Measurements from ENCODE around the gene DCAF4. TPM values are rescaled to one million over a fixed set of nuclear protein-coding genes. Genes with fewer than 3 reads are reported as not detected.

The DCAF4 gene
- total RNA-seq, 1 donor, result 21.0 TPM

DNA sequence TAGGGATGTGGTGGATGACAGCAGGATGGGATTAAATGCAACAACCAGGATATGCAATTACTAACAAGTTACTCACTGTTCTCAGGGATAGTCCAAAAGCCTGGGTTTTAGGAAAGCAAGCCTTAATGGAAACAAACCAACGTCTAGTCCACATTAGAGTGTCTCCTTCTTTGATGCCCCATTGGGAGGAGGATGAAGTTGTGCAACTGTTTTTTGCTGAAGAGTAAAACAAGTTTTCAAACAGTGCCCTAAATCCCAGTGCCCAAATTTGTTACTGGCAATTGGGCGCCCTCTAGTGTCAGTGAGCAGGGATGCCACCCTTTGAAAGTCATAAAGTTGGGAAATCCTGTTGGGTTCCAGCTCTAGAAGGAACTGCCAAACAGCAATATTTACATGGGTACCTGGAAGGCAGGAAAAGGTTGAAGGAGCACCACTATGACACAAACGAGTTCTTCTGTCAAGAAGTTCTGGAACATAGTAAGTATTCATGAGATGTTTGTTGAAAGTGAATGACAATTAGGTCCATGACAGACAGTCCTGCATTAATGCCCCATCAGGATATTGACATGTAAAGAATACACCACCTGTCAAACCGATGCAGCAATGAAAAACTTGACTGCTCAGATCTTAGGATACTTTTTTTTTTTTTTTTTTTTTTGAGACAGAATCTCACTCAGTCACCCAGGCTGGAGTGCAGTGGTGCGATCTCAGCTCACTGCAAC lies 21.3 kb upstream of the DCAF4 start:
- peak overlapping the region; percentile 52 for H2AFZ ChIP-seq (ENCODE audit: low read length)
- no peak overlapping the region for H3K4me3 ChIP-seq (ENCODE audit: insufficient read depth, low read length)
- peak; percentile 98 for TF ChIP-seq CTCF (IDR thresholded peaks at IDR 0.05; ENCODE audit: extremely low read depth, low read depth, low read length)
- H3K79me2 ChIP-seq (ENCODE audit: insufficient read depth, low read length), result no peaks in the 10 kb centered on the region
- H3K4me2 ChIP-seq (ENCODE audit: insufficient read depth, low read length), result peak overlapping the region; percentile 0
- H3K36me3 ChIP-seq (ENCODE audit: insufficient read depth, low read length), result no peaks in the 10 kb centered on the region
- H3K4me1 ChIP-seq (ENCODE audit: insufficient read depth, low read length), result peaks cover 35% of the 10 kb centered on the region
- H3K27me3 ChIP-seq (ENCODE audit: insufficient read depth, low read length), result no peaks in the 10 kb centered on the region
- peak; percentile 84 for DNase-seq (ENCODE audit: insufficient read length, low spot score, missing footprints)
- no peak overlapping the region for H3K27ac ChIP-seq (ENCODE audit: low read depth, low read length)
- H4K20me1 ChIP-seq (ENCODE audit: insufficient read depth, low read length), result no peaks in the 10 kb centered on the region
- no peaks in the 10 kb centered on the region for H3K9me3 ChIP-seq (ENCODE audit: low read depth, low read length)

GRCh38 chr14:72906316-72906715 lies 19.9 kb upstream of the DCAF4 start:
- Histone ChIP-seq H3K27me3 (ENCODE audit: insufficient read depth, low read length) (no peaks in the 10 kb centered on the region), H3K27ac (ENCODE audit: low read depth, low read length) (no peak overlapping the region), H3K79me2 (ENCODE audit: insufficient read depth, low read length) (no peaks in the 10 kb centered on the region), H3K36me3 (ENCODE audit: insufficient read depth, low read length) (no peaks in the 10 kb centered on the region), H2AFZ (ENCODE audit: low read length) (no peak overlapping the region), H4K20me1 (ENCODE audit: insufficient read depth, low read length) (no peaks in the 10 kb centered on the region), H3K4me3 (ENCODE audit: insufficient read depth, low read length) (no peak overlapping the region), H3K4me1 (ENCODE audit: insufficient read depth, low read length) (peaks cover 35% of the 10 kb centered on the region), H3K4me2 (ENCODE audit: insufficient read depth, low read length) (peak overlapping the region; percentile 41), H3K9me3 (ENCODE audit: low read depth, low read length) (no peaks in the 10 kb centered on the region)
- no peak for DNase-seq (ENCODE audit: insufficient read length, low spot score, missing footprints)
- no peak for TF ChIP-seq CTCF (IDR thresholded peaks at IDR 0.05; ENCODE audit: extremely low read depth, low read depth, low read length)

GRCh38 chr14:72906879-72907278 lies 19.4 kb upstream of the DCAF4 start:
- Histone ChIP-seq H3K27ac (ENCODE audit: low read depth, low read length) (no peak overlapping the region), H3K27me3 (ENCODE audit: insufficient read depth, low read length) (no peaks in the 10 kb centered on the region), H3K36me3 (ENCODE audit: insufficient read depth, low read length) (no peaks in the 10 kb centered on the region), H3K4me3 (ENCODE audit: insufficient read depth, low read length) (no peak overlapping the region), H3K4me1 (ENCODE audit: insufficient read depth, low read length) (peaks cover 35% of the 10 kb centered on the region), H3K4me2 (ENCODE audit: insufficient read depth, low read length) (peak overlapping the region; percentile 24), H3K79me2 (ENCODE audit: insufficient read depth, low read length) (no peaks in the 10 kb centered on the region), H2AFZ (ENCODE audit: low read length) (no peak overlapping the region), H4K20me1 (ENCODE audit: insufficient read depth, low read length) (no peaks in the 10 kb centered on the region), H3K9me3 (ENCODE audit: low read depth, low read length) (no peaks in the 10 kb centered on the region)
- no peak for DNase-seq (ENCODE audit: insufficient read length, low spot score, missing footprints)
- no peak for TF ChIP-seq CTCF (IDR thresholded peaks at IDR 0.05; ENCODE audit: extremely low read depth, low read depth, low read length)

- H4K20me1 ChIP-seq (ENCODE audit: insufficient read depth, low read length), result no peaks in the 10 kb centered on the region
- H3K27ac ChIP-seq (ENCODE audit: low read depth, low read length), result no peak overlapping the region
- no peaks in the 10 kb centered on the region for H3K36me3 ChIP-seq (ENCODE audit: insufficient read depth, low read length)
- H3K27me3 ChIP-seq (ENCODE audit: insufficient read depth, low read length), result no peaks in the 10 kb centered on the region
- no peaks in the 10 kb centered on the region for H3K79me2 ChIP-seq (ENCODE audit: insufficient read depth, low read length)
- TF ChIP-seq CTCF (IDR thresholded peaks at IDR 0.05; ENCODE audit: extremely low read depth, low read depth, low read length), result no peak
- no peaks in the 10 kb centered on the region for H3K9me3 ChIP-seq (ENCODE audit: low read depth, low read length)
- H3K4me1 ChIP-seq (ENCODE audit: insufficient read depth, low read length), result peaks cover 35% of the 10 kb centered on the region
- no peak for DNase-seq (ENCODE audit: insufficient read length, low spot score, missing footprints)
- no peak overlapping the region for H2AFZ ChIP-seq (ENCODE audit: low read length)
- H3K4me2 ChIP-seq (ENCODE audit: insufficient read depth, low read length), result peak overlapping the region; percentile 34
- H3K4me3 ChIP-seq (ENCODE audit: insufficient read depth, low read length), result no peak overlapping the region
These were observed 18.4 kb upstream of the DCAF4 start for GRCh38 chr14:72907886-72908285.

All from osteoblast (primary cell).